Measurements from ENCODE around the gene LAMB1.
"Not testable (repeated sequence)": the region's sequence is repeated elsewhere in the genome, so short reads cannot be mapped to it uniquely, and the experiment has no call there.

LAMB1 gene

GRCh38 chr7:108002726-108003598 is at the start of gene LAMB1:
Gene LAMB1 (minus strand): TSS chr7:108003161. CDS start chr7:108002885, 276 bp downstream.
- no peak for DNase-seq (ENCODE audit: low read depth)

- no peak for DNase-seq (ENCODE audit: low read depth)
These were observed 48.5 kb upstream of the LAMB1 start for GRCh38 chr7:108051454-108051853.

- DNase-seq (ENCODE audit: low read depth), result no peak
These were observed 47.0 kb upstream of the LAMB1 start for GRCh38 chr7:108049962-108050361.

- no peak for DNase-seq (ENCODE audit: low read depth)
These were observed 45.5 kb upstream of the LAMB1 start for GRCh38 chr7:108048422-108048821.

GRCh38 chr7:108046952-108047506 is 44.1 kb upstream of the LAMB1 start:
- no peak for DNase-seq (ENCODE audit: low read depth)

GRCh38 chr7:108045669-108046068 is 42.7 kb upstream of the LAMB1 start:
- no peak for DNase-seq (ENCODE audit: low read depth)

GRCh38 chr7:108045154-108045553 is 42.2 kb upstream of the LAMB1 start:
- DNase-seq (ENCODE audit: low read depth), result no peak

- no peak for DNase-seq (ENCODE audit: low read depth)
These were observed 41.4 kb upstream of the LAMB1 start for GRCh38 chr7:108044345-108044744.

- no peak for DNase-seq (ENCODE audit: low read depth)
These were observed 36.0 kb upstream of the LAMB1 start for GRCh38 chr7:108038986-108039385.

- no peak for DNase-seq (ENCODE audit: low read depth)
These were observed 34.8 kb upstream of the LAMB1 start for GRCh38 chr7:108037741-108038140.

- no peak for DNase-seq (ENCODE audit: low read depth)
These were observed 34.2 kb upstream of the LAMB1 start for GRCh38 chr7:108037140-108037539.

GRCh38 chr7:108034586-108034985 is 31.6 kb upstream of the LAMB1 start:
- DNase-seq (ENCODE audit: low read depth), result no peak

- no peak for DNase-seq (ENCODE audit: low read depth)
These were observed 31.0 kb upstream of the LAMB1 start for GRCh38 chr7:108033776-108034497.

GRCh38 chr7:108033309-108033708 is 30.3 kb upstream of the LAMB1 start:
- not testable (repeated sequence) for DNase-seq (ENCODE audit: low read depth)

GRCh38 chr7:108030516-108030915 is 27.6 kb upstream of the LAMB1 start:
- DNase-seq (ENCODE audit: low read depth), result no peak

- DNase-seq (ENCODE audit: low read depth), result no peak
These were observed 26.1 kb upstream of the LAMB1 start for GRCh38 chr7:108029034-108029433.

- no peak for DNase-seq (ENCODE audit: low read depth)
These were observed 25.1 kb upstream of the LAMB1 start for GRCh38 chr7:108028111-108028510.

GRCh38 chr7:108027239-108027638 is 24.3 kb upstream of the LAMB1 start:
- DNase-seq (ENCODE audit: low read depth), result no peak

GRCh38 chr7:108026647-108027046 is 23.7 kb upstream of the LAMB1 start:
- DNase-seq (ENCODE audit: low read depth), result no peak

GRCh38 chr7:108026116-108026515 is 23.2 kb upstream of the LAMB1 start:
- DNase-seq (ENCODE audit: low read depth), result no peak

- DNase-seq (ENCODE audit: low read depth), result no peak
These were observed 21.6 kb upstream of the LAMB1 start for GRCh38 chr7:108024538-108024937.

GRCh38 chr7:108020585-108020984 is 17.6 kb upstream of the LAMB1 start:
- no peak for DNase-seq (ENCODE audit: low read depth)

- DNase-seq (ENCODE audit: low read depth), result no peak
These were observed 15.7 kb upstream of the LAMB1 start for GRCh38 chr7:108018668-108019067.
